Measurements from ENCODE around the gene CCL2.

The CCL2 gene

GRCh38 chr17:34305606-34306005 is 50.5 kb downstream of the CCL2 start:
- Mint-ChIP-seq H3K9me3 (no peaks in the 10 kb centered on the region), H3K4me1 (ENCODE audit: low read depth) (peaks cover 3% of the 10 kb centered on the region), H3K36me3 (ENCODE audit: low read depth) (no peaks in the 10 kb centered on the region), H3K4me3 (no peak overlapping the region), H3K27ac (no peak overlapping the region), H3K27me3 (peaks cover 32% of the 10 kb centered on the region)

GRCh38 chr17:34306466-34306865 is 51.4 kb downstream of the CCL2 start:
- H3K9me3 Mint-ChIP-seq = no peaks in the 10 kb centered on the region
- no peaks in the 10 kb centered on the region for H3K36me3 Mint-ChIP-seq (ENCODE audit: low read depth)
- H3K4me1 Mint-ChIP-seq (ENCODE audit: low read depth) = peaks cover 3% of the 10 kb centered on the region
- no peak overlapping the region for H3K4me3 Mint-ChIP-seq
- H3K27me3 Mint-ChIP-seq = peaks cover 26% of the 10 kb centered on the region
- H3K27ac Mint-ChIP-seq = no peak overlapping the region
